Progenitor cell of endocrine pancreas (in vitro differentiated cells): ENCODE data around the gene TNFRSF8. TPM values are rescaled to one million over a fixed set of nuclear protein-coding genes. Genes with fewer than 3 reads are reported as not detected.

ENCODE experiments used
- DNase-seq: peaks from one replicate; pipeline ENCODE4 v3.0.0; 2021; ENCODE audit warnings: low spot score; ENCODE audit not compliant: unreplicated experiment
- H3K27ac Mint-ChIP-seq: 2 replicates; pipeline ENCODE4 v1.8.0; 2021; ENCODE audit warnings: mild to moderate bottlenecking, moderate library complexity, mixed read lengths
- H3K27me3 Mint-ChIP-seq: 2 replicates; pipeline ENCODE4 v1.8.0; 2021; ENCODE audit warnings: mixed read lengths
- H3K36me3 Mint-ChIP-seq: 2 replicates; pipeline ENCODE4 v1.8.0; 2022; ENCODE audit warnings: mixed read lengths; ENCODE audit not compliant: insufficient read depth
- H3K4me1 Mint-ChIP-seq: 2 replicates; pipeline ENCODE4 v1.8.0; 2021; ENCODE audit warnings: low read depth, mixed read lengths
- H3K4me3 Mint-ChIP-seq: 2 replicates; pipeline ENCODE4 v1.8.0; 2021; ENCODE audit warnings: low read depth, mild to moderate bottlenecking, moderate library complexity, mixed read lengths
- H3K9me3 Mint-ChIP-seq: 2 replicates; pipeline ENCODE4 v1.8.0; 2021; ENCODE audit warnings: low read depth, mixed read lengths
- total RNA-seq: library from RNA; stranded (reverse); gene quantifications from 2 replicates; pipeline ENCODE4 v1.2.1, GENCODE V29; 2021
- TF ChIP-seq, protein P1 (sequence below): fragments of 200-600 bp; sonication (generic); IDR thresholded peaks from one replicate; pipeline ENCODE4 v1.5.0; 2021; ENCODE audit warnings: antibody characterized with exemption, mild to moderate bottlenecking; ENCODE audit not compliant: unreplicated experiment

Gene TNFRSF8
- total RNA-seq, 1 donor from 2014 or later, result not detected

DNA sequence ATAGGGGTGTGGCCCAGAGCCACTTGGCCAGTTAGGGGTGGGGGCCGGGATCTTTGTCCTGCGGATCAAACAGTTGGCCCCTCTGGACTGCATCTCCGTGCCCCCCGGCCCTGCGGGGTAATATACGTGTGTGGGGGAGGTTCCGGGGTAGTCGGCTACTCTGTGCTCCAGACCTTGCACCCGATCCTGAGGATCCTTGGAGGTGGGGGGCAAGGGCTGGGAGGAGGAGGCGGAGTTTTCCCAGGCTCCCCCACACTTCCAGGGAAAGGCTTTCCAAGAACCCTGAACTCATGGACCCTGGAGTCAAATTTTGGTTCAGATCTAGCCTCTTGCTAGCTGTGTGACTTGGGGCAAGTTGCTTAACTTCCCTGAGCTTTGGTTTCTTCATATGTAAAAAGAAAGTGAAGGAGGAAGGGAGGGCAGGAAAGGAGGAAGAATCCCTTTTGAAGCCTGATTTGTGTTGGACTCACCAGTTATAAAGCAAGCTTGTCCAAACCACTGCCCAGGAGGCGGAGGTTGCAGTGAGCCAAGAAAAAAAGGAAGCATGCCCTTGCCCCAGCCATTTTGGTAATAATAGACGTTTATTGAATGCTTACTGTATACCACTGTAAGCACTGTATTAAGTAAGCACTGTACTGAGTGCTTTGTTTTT, 43.1 kb upstream of the TNFRSF8 start:
- Mint-ChIP-seq H3K27ac (peak overlapping the region; percentile 94), H3K4me1 (no peaks in the 10 kb centered on the region), H3K9me3 (no peaks in the 10 kb centered on the region), H3K4me3 (peak overlapping the region; percentile 83), H3K27me3 (no peaks in the 10 kb centered on the region), H3K36me3 (peaks cover 5% of the 10 kb centered on the region)
- TF ChIP-seq, protein P1, sequence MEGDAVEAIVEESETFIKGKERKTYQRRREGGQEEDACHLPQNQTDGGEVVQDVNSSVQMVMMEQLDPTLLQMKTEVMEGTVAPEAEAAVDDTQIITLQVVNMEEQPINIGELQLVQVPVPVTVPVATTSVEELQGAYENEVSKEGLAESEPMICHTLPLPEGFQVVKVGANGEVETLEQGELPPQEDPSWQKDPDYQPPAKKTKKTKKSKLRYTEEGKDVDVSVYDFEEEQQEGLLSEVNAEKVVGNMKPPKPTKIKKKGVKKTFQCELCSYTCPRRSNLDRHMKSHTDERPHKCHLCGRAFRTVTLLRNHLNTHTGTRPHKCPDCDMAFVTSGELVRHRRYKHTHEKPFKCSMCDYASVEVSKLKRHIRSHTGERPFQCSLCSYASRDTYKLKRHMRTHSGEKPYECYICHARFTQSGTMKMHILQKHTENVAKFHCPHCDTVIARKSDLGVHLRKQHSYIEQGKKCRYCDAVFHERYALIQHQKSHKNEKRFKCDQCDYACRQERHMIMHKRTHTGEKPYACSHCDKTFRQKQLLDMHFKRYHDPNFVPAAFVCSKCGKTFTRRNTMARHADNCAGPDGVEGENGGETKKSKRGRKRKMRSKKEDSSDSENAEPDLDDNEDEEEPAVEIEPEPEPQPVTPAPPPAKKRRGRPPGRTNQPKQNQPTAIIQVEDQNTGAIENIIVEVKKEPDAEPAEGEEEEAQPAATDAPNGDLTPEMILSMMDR, result no peak
- DNase-seq, result no peak

DNA sequence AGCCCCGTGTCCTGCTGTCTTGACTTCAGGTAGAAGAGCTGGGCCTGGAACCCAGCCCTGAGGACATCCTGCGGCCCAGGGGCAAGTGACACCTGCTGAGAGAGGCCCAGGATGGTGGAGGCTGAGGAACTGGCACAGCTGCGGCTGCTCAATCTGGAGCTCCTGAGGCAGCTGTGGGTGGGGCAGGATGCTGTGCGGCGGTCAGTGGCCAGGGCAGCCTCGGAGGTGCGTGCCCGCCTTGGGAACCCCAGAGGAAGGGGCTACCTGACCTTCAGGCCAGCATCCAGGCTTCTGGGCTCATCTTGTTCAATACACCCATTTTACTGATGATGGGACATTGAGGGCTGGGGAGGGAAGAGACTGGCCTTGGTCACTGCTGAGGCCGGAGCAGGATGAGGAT, 41.5 kb upstream of the TNFRSF8 start:
- DNase-seq, result no peak
- H3K36me3 Mint-ChIP-seq, result peaks cover 12% of the 10 kb centered on the region
- TF ChIP-seq, protein P1, result no peak
- no peaks in the 10 kb centered on the region for H3K27me3 Mint-ChIP-seq
- H3K4me1 Mint-ChIP-seq, result no peaks in the 10 kb centered on the region
- H3K9me3 Mint-ChIP-seq, result no peaks in the 10 kb centered on the region
- no peak overlapping the region for H3K27ac Mint-ChIP-seq
- H3K4me3 Mint-ChIP-seq, result peak overlapping the region; percentile 21

DNA sequence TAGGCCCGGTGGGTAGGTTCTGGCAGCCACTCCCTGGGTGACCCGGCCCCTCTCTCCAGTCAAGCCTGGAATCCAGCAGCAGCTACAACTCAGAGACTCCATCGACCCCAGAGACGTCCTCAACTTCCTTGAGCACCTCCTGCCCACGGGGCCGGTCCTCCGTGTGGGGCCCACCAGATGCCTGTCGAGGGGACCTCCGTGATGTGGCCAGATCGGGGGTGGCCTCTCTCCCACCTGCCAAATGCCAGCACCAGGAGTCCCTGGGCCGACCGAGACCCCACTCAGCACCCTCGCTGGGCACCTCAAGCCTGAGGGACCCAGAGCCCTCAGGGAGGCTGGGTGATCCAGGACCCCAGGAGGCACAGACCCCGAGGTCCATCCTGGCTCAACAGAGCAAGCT, 41.1 kb upstream of the TNFRSF8 start:
- H3K27ac Mint-ChIP-seq, result no peak overlapping the region
- H3K36me3 Mint-ChIP-seq, result peaks cover 15% of the 10 kb centered on the region
- H3K9me3 Mint-ChIP-seq, result no peaks in the 10 kb centered on the region
- H3K27me3 Mint-ChIP-seq, result no peaks in the 10 kb centered on the region
- H3K4me3 Mint-ChIP-seq, result no peak overlapping the region
- TF ChIP-seq, protein P1, result no peak
- no peak for DNase-seq
- H3K4me1 Mint-ChIP-seq, result no peaks in the 10 kb centered on the region

DNA sequence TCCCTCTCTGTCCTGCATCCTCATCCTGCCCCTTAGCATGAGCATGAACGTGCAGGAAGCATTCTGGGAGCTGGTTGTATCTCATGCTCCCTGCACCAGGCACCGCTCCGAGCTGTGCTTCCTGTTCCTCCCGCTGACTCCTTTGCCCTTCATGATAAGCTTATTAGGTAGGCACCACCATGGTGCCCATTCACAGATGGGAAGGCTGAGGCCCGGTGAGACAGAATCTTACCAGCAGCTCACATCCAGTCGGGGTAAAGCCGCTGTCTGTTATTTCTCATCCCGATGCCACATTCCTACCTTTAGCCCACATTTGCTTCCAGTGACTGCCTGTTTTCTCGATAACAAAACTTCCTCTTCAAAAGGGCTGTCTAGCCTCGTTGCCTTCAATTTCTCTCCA, 36.5 kb upstream of the TNFRSF8 start:
- TF ChIP-seq, protein P1, result no peak
- no peak for DNase-seq
- no peaks in the 10 kb centered on the region for H3K4me1 Mint-ChIP-seq
- H3K27me3 Mint-ChIP-seq, result no peaks in the 10 kb centered on the region
- H3K27ac Mint-ChIP-seq, result no peak overlapping the region
- peaks cover 23% of the 10 kb centered on the region for H3K36me3 Mint-ChIP-seq
- no peaks in the 10 kb centered on the region for H3K9me3 Mint-ChIP-seq
- no peak overlapping the region for H3K4me3 Mint-ChIP-seq

DNA sequence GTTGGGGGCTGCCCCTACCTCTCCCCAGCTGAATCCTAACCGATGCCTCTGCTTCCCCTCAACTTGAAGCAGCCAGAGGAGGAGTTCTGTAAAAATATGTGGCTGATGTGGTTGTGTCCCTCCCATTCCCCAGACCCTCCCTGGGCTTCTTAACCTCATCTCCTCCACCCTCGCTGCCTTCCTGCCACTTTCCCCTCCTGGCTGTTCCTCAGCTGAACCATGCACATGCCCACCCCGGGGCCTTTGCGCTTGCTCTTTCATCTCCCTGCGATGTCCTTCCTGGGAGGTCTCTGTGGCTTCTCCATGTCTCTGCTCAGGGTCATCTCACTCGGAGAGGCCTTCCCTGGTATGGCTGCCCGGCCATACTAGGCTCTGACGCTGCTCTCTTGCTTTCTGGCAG, 34.9 kb upstream of the TNFRSF8 start:
- Mint-ChIP-seq H3K36me3 (peaks cover 23% of the 10 kb centered on the region), H3K27ac (no peak overlapping the region), H3K27me3 (no peaks in the 10 kb centered on the region), H3K4me3 (no peak overlapping the region), H3K4me1 (no peaks in the 10 kb centered on the region), H3K9me3 (no peaks in the 10 kb centered on the region)
- DNase-seq, result no peak
- TF ChIP-seq, protein P1, result no peak
